CD1c-positive myeloid dendritic cell (primary cell): ENCODE data around the gene BARHL2.

Experiments used
- DNase-seq: peaks from one replicate; pipeline ENCODE4 v3.0.0-alpha.2; 2016; ENCODE audit errors: extremely low spot score

The BARHL2 gene

DNA sequence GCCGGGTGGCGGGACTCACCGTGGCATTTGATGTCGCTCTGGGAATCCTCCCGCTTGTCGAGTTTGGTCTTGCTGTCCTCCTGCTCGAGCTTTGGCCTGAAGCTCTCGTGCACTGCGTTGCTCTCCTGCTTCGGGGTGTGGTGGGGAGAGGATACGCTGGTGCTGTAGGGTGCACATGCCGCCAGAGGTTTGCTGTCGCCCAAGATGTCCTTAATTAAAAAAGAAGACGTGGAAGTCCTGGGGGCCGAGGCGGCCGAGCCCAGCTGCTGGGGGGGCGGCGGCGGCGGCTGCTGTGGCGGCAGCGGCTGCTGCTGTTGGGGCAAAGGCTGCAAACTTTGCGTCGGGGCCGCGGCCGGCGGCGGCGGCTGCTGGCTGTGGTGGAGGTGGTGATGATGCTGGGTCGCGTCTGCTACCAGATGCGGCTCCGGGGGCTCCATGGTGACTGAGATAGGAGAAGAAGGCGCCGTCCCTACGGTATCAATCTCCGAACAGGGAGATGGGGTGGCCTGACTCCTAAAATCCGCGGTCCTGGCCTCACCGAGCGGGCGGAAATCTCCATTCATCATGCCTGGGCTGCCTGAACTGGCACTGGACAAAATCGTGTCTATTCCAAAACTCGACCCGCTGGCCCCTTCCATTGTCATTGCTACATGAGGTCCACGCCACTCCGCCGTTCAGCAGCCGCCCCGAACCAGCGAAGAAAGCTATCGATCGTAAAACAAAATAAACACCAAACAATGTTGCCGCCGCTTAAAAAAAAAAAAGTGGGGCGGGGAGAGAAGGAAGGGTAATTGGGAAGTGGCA, at the start of gene BARHL2:
Gene BARHL2, minus strand, starts transcription at position 751 of the 804 bp plus-strand sequence. Its CDS starts 107 bp downstream, at position 644.
- DNase-seq: no peak

- no peak for DNase-seq
Measured at GRCh38 chr1:90763930-90764329, 46.8 kb upstream of the BARHL2 start.

- DNase-seq: no peak
Measured at GRCh38 chr1:90763506-90763905, 46.4 kb upstream of the BARHL2 start.

DNA sequence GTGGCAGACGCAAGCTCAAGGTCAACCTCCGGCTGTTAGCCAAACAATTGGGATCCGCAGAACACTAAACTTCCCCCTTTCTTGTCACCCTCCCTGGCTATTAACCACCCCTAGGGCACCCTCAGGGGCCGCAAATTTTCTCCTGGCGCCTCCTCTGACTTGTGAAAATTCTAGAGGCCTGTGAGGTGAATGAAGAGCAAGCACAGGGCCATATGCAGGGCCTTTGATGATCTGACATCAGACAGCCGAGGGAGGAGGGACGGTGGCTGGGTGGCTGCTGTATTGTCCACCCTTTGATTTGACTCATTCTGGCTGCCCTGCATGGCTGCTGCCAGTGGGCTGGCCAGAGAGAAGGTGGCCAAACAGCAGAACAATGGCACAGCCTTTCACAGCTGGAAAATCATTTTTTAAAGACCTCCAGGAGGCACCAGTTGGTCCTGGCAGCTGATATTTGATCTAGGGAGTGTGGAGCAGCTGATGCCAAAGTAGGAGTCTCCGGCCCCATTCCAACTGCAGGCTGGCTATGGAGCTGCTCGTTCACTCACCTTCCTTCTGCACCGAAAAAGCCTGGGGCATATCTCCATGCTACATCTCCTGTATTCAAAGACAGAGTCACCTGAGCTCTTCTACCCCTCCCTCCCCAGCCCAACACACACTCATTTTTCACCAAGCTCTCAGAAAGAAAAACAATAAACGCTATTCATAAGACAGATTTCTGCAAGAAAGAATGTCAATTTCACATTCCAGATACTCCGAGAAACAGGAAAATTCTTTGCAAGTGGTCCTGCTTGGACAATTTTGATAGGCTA, 44.9 kb upstream of the BARHL2 start:
- DNase-seq: no peak

GRCh38 chr1:90761156-90761555, 44.1 kb upstream of the BARHL2 start:
- DNase-seq: no peak

GRCh38 chr1:90753556-90753955, 36.5 kb upstream of the BARHL2 start:
- DNase-seq: no peak

- no peak for DNase-seq
Measured at GRCh38 chr1:90748668-90749067, 31.6 kb upstream of the BARHL2 start.

GRCh38 chr1:90746857-90747256, 29.8 kb upstream of the BARHL2 start:
- no peak for DNase-seq

DNA sequence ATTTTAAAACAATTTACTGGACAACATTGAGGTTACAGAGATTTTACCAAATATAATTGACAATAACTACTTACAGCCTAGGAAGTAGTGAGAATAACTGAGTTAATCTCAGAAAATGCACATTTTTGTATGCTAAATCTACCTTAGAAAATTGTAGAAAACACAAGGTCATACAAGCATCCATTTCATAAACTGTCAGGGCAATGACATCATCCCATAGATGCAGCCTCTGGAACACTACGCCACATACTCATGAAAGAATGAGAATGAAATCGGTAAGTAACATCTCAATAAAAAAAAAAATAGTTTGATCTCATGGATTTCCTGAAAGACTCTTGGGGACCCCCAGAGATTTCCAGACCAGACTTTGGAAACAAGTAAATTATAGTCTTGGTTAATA, 28.9 kb upstream of the BARHL2 start:
- DNase-seq: no peak

DNA sequence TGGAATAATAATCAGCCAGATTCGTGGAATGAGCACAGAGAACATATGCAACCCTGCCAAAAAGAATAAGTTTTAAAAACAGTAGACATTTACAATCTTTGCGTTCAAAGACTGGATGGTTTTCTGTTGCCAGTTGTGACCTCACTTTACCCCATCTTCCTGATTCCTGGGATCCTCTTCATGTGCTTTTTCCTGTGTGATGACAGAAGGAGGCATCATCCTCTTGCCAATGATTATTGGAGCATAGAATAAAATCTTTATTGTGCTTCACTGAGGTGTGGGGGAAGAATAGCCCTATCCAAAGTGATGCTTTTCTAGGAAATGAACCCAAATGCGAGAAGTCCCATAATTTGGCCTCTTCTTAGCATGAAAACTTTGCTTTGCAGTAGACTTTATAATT, 15.0 kb upstream of the BARHL2 start:
- no peak for DNase-seq

- DNase-seq: no peak
Measured at GRCh38 chr1:90731382-90732050, 14.4 kb upstream of the BARHL2 start.

- DNase-seq: no peak
Measured at GRCh38 chr1:90730243-90731022, 13.3 kb upstream of the BARHL2 start.

- no peak for DNase-seq
Measured at GRCh38 chr1:90729504-90730242, 12.6 kb upstream of the BARHL2 start.

GRCh38 chr1:90728502-90729287, 11.6 kb upstream of the BARHL2 start:
- DNase-seq: no peak

DNA sequence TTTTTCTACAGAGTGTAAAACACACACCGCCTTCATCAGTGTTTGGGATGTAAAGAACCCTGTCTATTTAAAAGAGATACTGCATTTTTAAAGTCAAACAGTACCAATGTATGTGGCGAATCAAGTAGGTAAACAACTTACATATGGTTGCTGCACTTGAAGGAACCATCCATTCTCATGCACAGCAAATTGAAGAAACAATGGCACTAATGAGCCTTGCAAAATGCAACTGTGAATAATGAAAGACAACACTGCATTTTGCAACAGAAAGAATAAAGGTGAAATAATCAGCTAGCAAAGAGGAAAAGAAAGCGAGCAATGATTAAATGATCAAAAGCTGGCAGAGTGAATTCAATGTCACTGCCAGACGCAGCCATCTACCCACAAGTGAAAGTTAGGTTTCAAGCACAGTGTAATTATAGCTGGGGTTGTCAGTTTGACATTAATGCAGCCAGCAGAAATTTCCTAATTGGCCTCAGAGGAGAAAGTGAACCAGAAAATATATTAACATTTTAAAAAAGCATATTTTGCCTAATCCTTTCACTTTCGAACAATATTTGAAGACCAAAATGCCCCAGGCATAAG, 10.9 kb upstream of the BARHL2 start:
- DNase-seq: no peak

DNA sequence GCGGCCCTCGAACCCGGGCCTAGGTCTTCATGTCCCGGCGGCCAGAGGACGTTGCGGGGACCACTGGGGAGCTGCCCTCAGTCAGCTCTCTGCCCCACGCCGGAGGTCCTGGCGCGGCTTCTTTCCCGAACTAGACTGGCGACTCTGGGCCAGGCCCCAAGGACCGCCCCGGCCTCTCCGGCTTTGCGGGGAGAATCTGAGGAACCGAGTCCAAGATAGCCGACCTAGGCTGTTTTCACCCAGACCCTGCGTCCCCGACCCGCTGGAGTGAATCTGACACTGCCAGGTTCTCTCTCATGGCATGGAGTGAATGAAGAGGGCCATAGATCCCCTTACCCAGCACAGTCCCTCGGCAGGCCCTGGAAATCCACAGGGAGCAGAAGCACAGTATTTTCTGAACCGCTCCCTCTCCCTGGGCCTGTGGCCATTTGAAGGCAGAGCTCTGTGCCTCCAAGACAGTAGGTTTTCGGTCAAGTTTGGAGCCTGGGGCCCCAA, 9.9 kb upstream of the BARHL2 start:
- no peak for DNase-seq

- no peak for DNase-seq
Measured at GRCh38 chr1:90726425-90726985, 9.4 kb upstream of the BARHL2 start.

- DNase-seq: no peak
Measured at GRCh38 chr1:90725657-90726424, 8.7 kb upstream of the BARHL2 start.
